Muscle layer of colon (tissue), 2 donors: ENCODE measurements around the gene FBXO10.
"Not testable (repeated sequence)": the region's sequence is repeated elsewhere in the genome, so short reads cannot be mapped to it uniquely, and the experiment has no call there.

Source experiments
- H3K27ac ChIP-seq: one replicate; pipeline ENCODE4 v1.7.0; 2013; ENCODE audit warnings: low read depth, mild to moderate bottlenecking, low read length, moderate library complexity
- H3K27me3 ChIP-seq, 2 donors: one replicate each; pipeline ENCODE4 v1.7.0; 2013; ENCODE audit warnings: low read length in 2 of 2, mild to moderate bottlenecking in 2 of 2; ENCODE audit not compliant: insufficient read depth in 2 of 2, control insufficient read depth in 1 of 2
- H3K36me3 ChIP-seq: one replicate; pipeline ENCODE4 v1.7.0; 2013; ENCODE audit warnings: mild to moderate bottlenecking, low read length; ENCODE audit not compliant: insufficient read depth
- H3K4me1 ChIP-seq: one replicate; pipeline ENCODE4 v1.7.0; 2013; ENCODE audit warnings: mild to moderate bottlenecking, low read length; ENCODE audit not compliant: insufficient read depth
- H3K4me3 ChIP-seq, 2 donors: one replicate each; pipeline ENCODE4 v1.7.0; 2013; ENCODE audit warnings: low read length in 2 of 2, low read depth in 1 of 2, mild to moderate bottlenecking in 1 of 2, moderate library complexity in 1 of 2
- H3K9ac ChIP-seq: one replicate; pipeline ENCODE4 v1.7.0; 2013; ENCODE audit warnings: low read length
- H3K9me3 ChIP-seq: one replicate; pipeline ENCODE4 v1.7.0; 2013; ENCODE audit warnings: mild to moderate bottlenecking, low read length
- donor health status: abdominal sarcoma.
- donor health status: Adenocarcinoma of cecum.

FBXO10 gene

DNA sequence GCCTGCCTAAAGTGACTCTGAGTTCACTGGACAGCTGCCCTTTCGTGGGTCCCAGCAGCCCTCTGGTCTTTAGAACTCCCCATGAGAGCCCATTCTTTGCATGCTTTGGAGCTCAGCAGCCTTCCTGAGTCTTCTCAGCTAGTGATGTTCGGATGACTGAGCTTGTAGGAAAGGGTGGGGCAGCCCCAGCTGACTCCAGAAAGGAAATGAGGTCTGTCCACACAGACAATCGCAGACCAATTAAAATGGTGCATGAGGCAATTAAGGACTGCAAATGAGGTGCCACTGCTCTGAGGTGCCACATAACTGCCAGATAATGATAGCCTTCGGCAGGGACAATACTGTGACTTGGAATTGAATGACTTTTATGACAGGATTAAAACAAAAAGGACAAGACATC is 41.7 kb upstream of the FBXO10 start:
- Histone ChIP-seq H3K9ac (no peak overlapping the region), H3K36me3 (no peaks in the 10 kb centered on the region), H3K27me3 (no peaks in the 10 kb centered on the region), H3K9me3 (no peaks in the 10 kb centered on the region), H3K4me3 (no peak overlapping the region), H3K27ac (no peak overlapping the region), H3K4me1 (no peaks in the 10 kb centered on the region)

DNA sequence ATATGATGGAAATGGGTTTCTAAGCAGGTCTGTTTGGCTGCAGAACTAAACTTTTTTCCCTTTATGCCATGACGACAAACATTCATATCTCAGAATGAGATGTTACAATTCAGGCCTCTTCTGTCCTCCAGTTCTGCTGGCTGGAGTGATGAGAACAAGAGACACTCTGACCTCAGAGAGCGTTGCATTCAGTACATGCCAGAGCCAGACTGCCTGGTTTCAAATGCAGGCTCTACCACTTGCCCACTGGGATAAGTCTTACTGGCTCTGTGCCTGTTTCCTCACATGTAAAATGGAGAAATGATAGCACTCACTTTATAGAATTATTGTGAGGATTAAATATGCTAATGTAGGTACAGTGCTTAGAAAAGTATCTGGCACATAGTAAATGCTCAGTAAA is 41.0 kb upstream of the FBXO10 start:
- H3K36me3 ChIP-seq, result no peaks in the 10 kb centered on the region
- no peak overlapping the region for H3K27ac ChIP-seq
- H3K27me3 ChIP-seq, result no peaks in the 10 kb centered on the region
- H3K9ac ChIP-seq, result no peak overlapping the region
- no peaks in the 10 kb centered on the region for H3K9me3 ChIP-seq
- H3K4me3 ChIP-seq, result no peak overlapping the region
- H3K4me1 ChIP-seq, result no peaks in the 10 kb centered on the region

DNA sequence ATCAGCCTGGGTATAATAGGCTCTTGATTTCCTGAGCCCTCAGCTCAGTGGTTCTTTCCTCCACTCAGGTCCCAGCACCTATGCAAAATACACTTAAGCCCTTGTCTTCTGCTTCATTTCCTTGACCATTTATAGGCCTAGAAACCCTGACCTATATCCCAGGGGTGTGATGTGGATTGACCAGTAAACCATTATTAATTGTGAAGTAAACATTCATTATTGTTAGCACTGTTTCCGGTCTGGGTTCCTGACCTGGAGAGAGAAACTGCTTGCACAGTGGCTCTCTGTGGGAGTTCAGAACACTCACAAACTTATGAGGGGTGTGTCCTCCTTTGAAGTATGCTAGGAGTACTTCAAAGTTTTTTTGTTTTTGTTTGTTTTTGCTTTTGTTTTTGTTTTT is 35.8 kb upstream of the FBXO10 start:
- Histone ChIP-seq H3K36me3 (no peaks in the 10 kb centered on the region), H3K27ac (no peak overlapping the region)

DNA sequence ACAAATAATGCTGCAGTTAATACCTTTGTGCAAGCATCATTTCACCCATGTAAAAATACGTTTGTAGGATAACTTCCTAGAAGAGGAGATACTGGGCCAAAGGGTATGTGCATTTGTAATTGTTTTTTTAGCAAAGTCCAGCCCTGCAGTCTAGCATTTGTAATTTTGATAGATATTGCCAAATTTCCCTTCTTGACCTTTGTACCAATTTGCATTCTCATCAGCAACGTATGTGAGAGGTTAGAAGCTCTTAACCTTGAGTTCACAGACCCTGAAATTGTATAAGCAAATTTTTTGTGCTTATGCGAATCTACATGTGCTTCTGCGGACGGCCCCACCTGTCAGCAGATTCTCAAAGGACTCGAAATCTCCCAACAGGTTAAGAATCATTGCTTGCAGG is 34.8 kb upstream of the FBXO10 start:
- Histone ChIP-seq H3K27me3 (no peaks in the 10 kb centered on the region), H3K4me1 (no peaks in the 10 kb centered on the region), H3K36me3 (no peaks in the 10 kb centered on the region), H3K27ac (no peak overlapping the region), H3K4me3 (no peak overlapping the region), H3K9ac (no peak overlapping the region), H3K9me3 (no peaks in the 10 kb centered on the region)

More for the DNA sequence above, 35.8 kb upstream of the FBXO10 start:
- Histone ChIP-seq H3K9ac (no peak overlapping the region), H3K27me3 (no peaks in the 10 kb centered on the region), H3K9me3 (no peaks in the 10 kb centered on the region), H3K4me3 (no peak overlapping the region), H3K4me1 (no peaks in the 10 kb centered on the region)

DNA sequence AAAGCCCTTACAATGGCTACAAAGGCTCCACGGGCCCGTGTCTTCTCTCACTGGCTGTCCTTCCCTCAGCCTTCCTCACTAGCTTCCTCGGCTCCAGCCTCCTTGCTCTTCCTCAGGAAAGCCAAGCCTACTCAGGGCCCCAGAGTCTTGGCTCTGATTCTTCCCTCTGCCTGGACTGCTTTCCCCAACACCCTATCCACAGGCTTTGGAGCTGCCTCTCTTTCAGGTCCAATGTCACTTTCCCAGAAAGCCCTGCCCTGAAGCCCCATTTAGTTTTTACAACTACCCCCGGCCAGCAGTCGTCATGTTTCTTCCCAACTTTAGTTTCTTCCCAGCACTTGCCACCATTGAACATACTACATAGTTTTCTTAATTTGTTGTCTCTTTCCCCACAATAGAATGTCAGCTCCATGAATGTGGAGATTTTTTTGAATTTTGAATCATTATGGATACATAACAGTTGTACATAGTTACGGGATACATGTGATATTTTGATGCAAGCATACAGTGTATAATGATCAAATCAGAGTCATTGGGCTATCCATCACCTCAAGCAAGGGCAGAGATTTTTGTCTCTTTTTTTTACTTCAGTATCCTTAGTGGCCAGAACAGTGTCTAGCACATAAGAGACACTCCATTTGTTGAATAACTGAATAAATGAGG is 33.7 kb upstream of the FBXO10 start:
- Histone ChIP-seq H3K27me3 (no peaks in the 10 kb centered on the region), H3K4me1 (no peaks in the 10 kb centered on the region), H3K27ac (no peak overlapping the region), H3K4me3 (no peak overlapping the region), H3K9me3 (no peaks in the 10 kb centered on the region), H3K36me3 (no peaks in the 10 kb centered on the region), H3K9ac (no peak overlapping the region)

DNA sequence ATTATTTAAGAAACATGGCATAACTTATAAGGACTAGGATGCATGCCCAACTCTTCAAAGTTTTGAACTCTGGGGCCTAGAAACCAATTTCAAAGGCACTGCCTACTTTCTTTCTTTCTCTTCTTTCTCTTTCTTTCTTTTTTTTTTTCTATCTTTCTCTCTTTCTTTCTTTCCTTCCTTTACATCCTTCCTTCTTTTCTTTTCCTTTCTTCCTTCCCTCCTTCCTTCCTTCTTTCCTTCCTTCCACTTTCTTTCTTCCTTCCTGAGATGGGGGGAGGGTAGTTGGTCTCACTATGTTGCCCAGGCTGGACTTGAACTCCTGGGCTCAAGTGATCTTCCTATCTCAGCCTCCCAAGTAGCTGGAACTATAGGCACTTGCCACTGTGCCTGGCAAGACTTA is 32.1 kb upstream of the FBXO10 start:
- Histone ChIP-seq H3K9me3 (no peaks in the 10 kb centered on the region), H3K27me3 (no peaks in the 10 kb centered on the region), H3K36me3 (no peaks in the 10 kb centered on the region), H3K4me1 (no peaks in the 10 kb centered on the region), H3K4me3 (no peak overlapping the region), H3K9ac (no peak overlapping the region), H3K27ac (no peak overlapping the region)

DNA sequence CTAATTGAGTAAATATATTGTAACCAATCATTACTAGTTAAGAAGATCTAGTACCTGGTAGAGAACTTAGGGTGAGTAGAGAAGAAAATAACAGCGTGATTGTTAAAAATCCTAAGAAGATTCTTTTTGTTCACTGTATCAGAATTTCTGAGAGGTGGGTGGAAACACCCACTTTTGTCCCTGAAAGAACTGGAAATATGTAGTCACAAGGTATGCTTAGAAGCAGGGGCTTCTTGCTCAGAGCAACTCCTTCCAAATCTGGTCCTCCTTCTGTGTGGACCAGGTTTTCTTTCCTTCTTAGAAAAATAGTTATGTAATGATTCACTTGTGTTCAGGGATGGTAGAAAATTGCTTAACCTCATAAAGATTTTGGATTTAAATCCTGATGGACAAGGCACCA is 28.1 kb upstream of the FBXO10 start:
- no peaks in the 10 kb centered on the region for H3K36me3 ChIP-seq
- H3K4me1 ChIP-seq, result no peaks in the 10 kb centered on the region
- no peak overlapping the region for H3K4me3 ChIP-seq
- no peaks in the 10 kb centered on the region for H3K27me3 ChIP-seq
- no peak overlapping the region for H3K9ac ChIP-seq
- H3K27ac ChIP-seq, result no peak overlapping the region
- H3K9me3 ChIP-seq, result no peaks in the 10 kb centered on the region

DNA sequence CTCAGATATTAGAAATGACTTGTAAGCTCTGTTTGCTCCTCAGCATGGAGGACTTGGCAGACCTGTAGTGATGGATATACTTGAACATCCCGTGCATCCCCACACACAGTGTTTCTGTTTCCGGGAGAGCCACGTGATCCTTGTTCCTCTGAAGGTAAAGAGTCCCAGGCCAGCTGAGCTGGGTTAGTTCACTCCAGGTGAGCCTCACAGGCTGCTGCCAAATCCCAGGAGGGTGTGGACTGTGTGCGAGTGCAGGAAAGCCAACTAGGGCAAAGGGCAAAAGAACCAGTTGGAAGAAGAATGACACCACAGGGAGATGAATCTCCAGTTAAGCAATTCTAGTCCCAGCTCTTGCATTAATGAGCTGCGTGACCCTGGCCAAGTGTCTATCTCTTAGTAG is 26.6 kb upstream of the FBXO10 start:
- Histone ChIP-seq H3K27me3 (no peaks in the 10 kb centered on the region), H3K4me3 (no peak overlapping the region), H3K9me3 (no peaks in the 10 kb centered on the region), H3K36me3 (no peaks in the 10 kb centered on the region), H3K4me1 (no peaks in the 10 kb centered on the region), H3K27ac (no peak overlapping the region), H3K9ac (no peak overlapping the region)

DNA sequence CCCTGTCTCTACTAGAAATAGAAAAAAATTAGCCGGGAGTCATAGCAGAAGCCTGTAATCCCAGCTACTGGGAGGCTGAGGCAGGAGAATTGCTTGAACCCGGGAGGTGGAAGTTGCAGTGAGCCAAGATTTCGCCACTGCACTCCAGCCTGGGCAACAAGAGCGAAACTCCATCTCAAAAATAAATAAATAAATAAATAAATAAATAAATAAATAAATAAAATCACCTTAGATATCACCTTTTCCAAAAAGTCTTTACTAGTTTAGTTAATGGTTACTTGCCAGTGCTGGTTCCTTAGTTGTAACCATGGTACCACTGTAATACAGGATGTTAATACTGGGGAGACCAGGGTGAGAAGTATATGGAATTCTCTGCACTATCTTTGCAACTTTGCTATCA is 25.9 kb upstream of the FBXO10 start:
- H3K36me3 ChIP-seq, H3K9ac ChIP-seq, H3K9me3 ChIP-seq, H3K4me1 ChIP-seq, H3K27ac ChIP-seq, H3K4me3 ChIP-seq, H3K27me3 ChIP-seq: not testable (repeated sequence)

DNA sequence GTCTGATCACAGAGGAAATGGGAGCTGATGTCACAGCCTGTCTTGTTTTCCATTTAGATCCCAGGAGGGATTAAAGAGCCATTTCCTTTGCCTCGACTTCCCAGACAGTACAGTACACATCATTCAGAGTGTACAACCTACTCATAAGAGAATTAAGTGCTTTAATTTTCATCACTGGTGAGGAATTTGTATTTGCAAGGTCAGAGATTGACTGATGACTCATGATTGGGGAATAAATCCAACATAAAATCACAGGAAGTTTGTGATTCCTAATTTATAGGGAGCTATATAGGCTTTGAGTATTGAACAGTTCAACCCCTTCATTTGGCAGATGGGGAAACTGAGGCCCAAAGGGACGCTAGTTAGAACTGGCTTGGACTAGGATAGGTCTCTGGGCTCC is 20.3 kb upstream of the FBXO10 start:
- no peaks in the 10 kb centered on the region for H3K27me3 ChIP-seq
- H3K27ac ChIP-seq, result no peak overlapping the region
- H3K36me3 ChIP-seq, result no peaks in the 10 kb centered on the region
- H3K9ac ChIP-seq, result no peak overlapping the region
- no peak overlapping the region for H3K4me3 ChIP-seq
- peaks cover 10% of the 10 kb centered on the region for H3K4me1 ChIP-seq
- H3K9me3 ChIP-seq, result no peaks in the 10 kb centered on the region

DNA sequence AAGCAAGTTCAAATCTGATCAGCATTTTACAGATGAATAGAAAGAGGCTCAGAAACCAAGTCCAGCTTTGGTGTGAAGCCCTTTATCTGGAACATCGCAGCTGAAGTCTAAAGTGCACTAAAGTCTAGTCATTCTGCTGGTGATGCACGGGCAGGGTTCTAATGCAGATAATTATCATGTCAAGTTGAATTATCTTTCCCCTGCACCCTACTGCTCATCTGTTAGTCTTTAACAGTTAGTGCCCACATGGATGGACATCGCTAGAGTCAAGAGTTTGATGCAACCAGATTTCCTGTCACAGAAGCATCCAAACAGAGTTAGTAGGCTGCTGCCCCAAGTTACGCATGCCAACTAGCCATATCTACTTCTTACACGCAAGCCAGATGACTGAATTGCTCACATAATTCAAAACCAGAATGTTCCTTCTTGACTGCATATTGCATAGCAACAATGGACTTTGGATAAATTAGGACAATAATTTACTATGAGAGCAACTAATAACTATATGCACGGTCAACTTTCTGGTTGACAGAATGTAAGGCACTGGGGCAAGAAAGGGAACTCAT is 17.8 kb upstream of the FBXO10 start:
- Histone ChIP-seq H3K4me3 (peak overlapping the region in 1 of 2 donors; percentile 37), H3K27ac (no peak overlapping the region), H3K27me3 (no peaks in the 10 kb centered on the region), H3K9me3 (no peaks in the 10 kb centered on the region), H3K4me1 (peaks cover 19% of the 10 kb centered on the region), H3K9ac (no peak overlapping the region), H3K36me3 (no peaks in the 10 kb centered on the region)
